Skeletal muscle tissue (tissue), 4 donors: Measurements from ENCODE around the gene NAXE. TPM values are rescaled to one million over a fixed set of nuclear protein-coding genes. Genes with fewer than 3 reads are reported as not detected.
"Not testable (repeated sequence)": the region's sequence is repeated elsewhere in the genome, so short reads cannot be mapped to it uniquely, and the experiment has no call there.

ENCODE experiments used
- H3K27ac ChIP-seq: one replicate; pipeline ENCODE4 v1.7.0; 2013; ENCODE audit warnings: mild to moderate bottlenecking, low read depth, low read length, inconsistent platforms
- H3K27me3 ChIP-seq, 3 donors: one replicate each; pipeline ENCODE4 v1.7.0; 2013; ENCODE audit warnings: low read length in 3 of 3; ENCODE audit not compliant: control insufficient read depth in 3 of 3, insufficient read depth in 3 of 3
- H3K36me3 ChIP-seq, 3 donors: one replicate each; pipeline ENCODE4 v1.7.0; 2013; ENCODE audit warnings: low read length in 3 of 3; ENCODE audit not compliant: control insufficient read depth in 3 of 3, insufficient read depth in 3 of 3
- H3K4me1 ChIP-seq, 3 donors: one replicate each; pipeline ENCODE4 v1.7.0; 2013; ENCODE audit warnings: low read length in 3 of 3, mild to moderate bottlenecking in 3 of 3; ENCODE audit not compliant: control insufficient read depth in 3 of 3, insufficient read depth in 3 of 3
- H3K4me3 ChIP-seq, 3 donors: one replicate each; pipeline ENCODE4 v1.7.0; 2013; ENCODE audit warnings: low read length in 3 of 3
- H3K9ac ChIP-seq, 3 donors: one replicate each; pipeline ENCODE4 v1.7.0; 2013; ENCODE audit warnings: low read length in 3 of 3, mild to moderate bottlenecking in 3 of 3, moderate library complexity in 2 of 3, low read depth in 1 of 3
- H3K9me3 ChIP-seq, 3 donors: one replicate each; pipeline ENCODE4 v1.7.0; 2013; ENCODE audit warnings: low read length in 3 of 3; ENCODE audit not compliant: control insufficient read depth in 3 of 3
- total RNA-seq: library from RNA; depleted of rRNA; stranded (reverse); fragments of >200 nt; gene quantifications from one replicate; pipeline ENCODE4 v1.2.3, GENCODE V29; 2014
- donor health status: Osteomylitis.

Gene NAXE
- total RNA-seq, 1 donor from 2014 or later: 27.1 TPM

- H3K4me1 ChIP-seq: peaks cover 9 to 21% (median 18%) of the 10 kb centered on the region in 3 donors
- no peak overlapping the region for H3K9ac ChIP-seq
- H3K36me3 ChIP-seq: peaks cover 31 to 38% (median 33%) of the 10 kb centered on the region in 3 donors
- H3K4me3 ChIP-seq: no peak overlapping the region
- H3K27ac ChIP-seq: no peak overlapping the region
- no peaks in the 10 kb centered on the region for H3K9me3 ChIP-seq
- H3K27me3 ChIP-seq: no peaks in the 10 kb centered on the region
Measured at GRCh38 chr1:156599811-156600210, 8.2 kb downstream of the NAXE start.

GRCh38 chr1:156600733-156601121, 9.2 kb downstream of the NAXE start:
- peak overlapping the region; percentile 82 to 99 (median 98) for H3K4me3 ChIP-seq
- peak overlapping the region; percentile 62 for H3K27ac ChIP-seq
- peaks cover 23 to 29% (median 26%) of the 10 kb centered on the region in 3 donors for H3K36me3 ChIP-seq
- peak overlapping the region; percentile 76 to 92 (median 85) for H3K9ac ChIP-seq
- H3K27me3 ChIP-seq: no peaks in the 10 kb centered on the region
- H3K4me1 ChIP-seq: peaks cover 9 to 21% (median 18%) of the 10 kb centered on the region in 3 donors
- H3K9me3 ChIP-seq: no peaks in the 10 kb centered on the region

GRCh38 chr1:156601122-156601830, 9.7 kb downstream of the NAXE start, which contains the start of gene GPATCH4:
Gene GPATCH4 (minus strand): TSS chr1:156601479.
- H3K4me1 ChIP-seq: peaks cover 9 to 21% (median 18%) of the 10 kb centered on the region in 3 donors
- peak within 1 kb of the TSS; percentile 82 to 99 (median 98) for H3K4me3 ChIP-seq

GRCh38 chr1:156601892-156602291, 10.3 kb downstream of the NAXE start:
- H3K9ac ChIP-seq: peak overlapping the region; percentile 76 to 92 (median 85)
- H3K27me3 ChIP-seq: no peaks in the 10 kb centered on the region
- peak overlapping the region; percentile 82 to 99 (median 98) for H3K4me3 ChIP-seq
- H3K4me1 ChIP-seq: peaks cover 9 to 21% (median 18%) of the 10 kb centered on the region in 3 donors
- no peaks in the 10 kb centered on the region for H3K9me3 ChIP-seq
- H3K36me3 ChIP-seq: peaks cover 14 to 17% (median 14%) of the 10 kb centered on the region in 3 donors
- H3K27ac ChIP-seq: peak overlapping the region; percentile 62

More at GRCh38 chr1:156601122-156601830, 9.7 kb downstream of the NAXE start, which contains the start of gene GPATCH4:
- Histone ChIP-seq H3K36me3 (peaks cover 18 to 23% (median 20%) of the 10 kb centered on the region in 3 donors), H3K9me3 (no peaks in the 10 kb centered on the region), H3K9ac (peak within 1 kb of the TSS; percentile 76 to 92 (median 85)), H3K27me3 (no peaks in the 10 kb centered on the region), H3K27ac (peak within 1 kb of the TSS; percentile 62)

GRCh38 chr1:156602557-156602993, 11.0 kb downstream of the NAXE start:
- peaks cover 9 to 21% (median 18%) of the 10 kb centered on the region in 3 donors for H3K4me1 ChIP-seq
- H3K4me3 ChIP-seq: no peak overlapping the region
- no peaks in the 10 kb centered on the region for H3K9me3 ChIP-seq
- H3K27me3 ChIP-seq: no peaks in the 10 kb centered on the region
- H3K36me3 ChIP-seq: peaks cover 7 to 10% (median 8%) of the 10 kb centered on the region in 3 donors
- no peak overlapping the region for H3K9ac ChIP-seq
- no peak overlapping the region for H3K27ac ChIP-seq

- H3K27ac ChIP-seq, H3K9ac ChIP-seq, H3K4me1 ChIP-seq, H3K4me3 ChIP-seq, H3K36me3 ChIP-seq, H3K27me3 ChIP-seq, H3K9me3 ChIP-seq: not testable (repeated sequence)
Measured at GRCh38 chr1:156607344-156607743, 15.8 kb downstream of the NAXE start.

GRCh38 chr1:156608036-156608674, 16.6 kb downstream of the NAXE start:
- Histone ChIP-seq H3K9ac (no peak overlapping the region), H3K4me1 (peaks cover 0 to 5% (median 0%) of the 10 kb centered on the region in 3 donors), H3K4me3 (no peak overlapping the region), H3K9me3 (no peaks in the 10 kb centered on the region), H3K36me3 (no peaks in the 10 kb centered on the region), H3K27ac (no peak overlapping the region), H3K27me3 (peaks cover 0 to 7% (median 3%) of the 10 kb centered on the region in 3 donors)

- Histone ChIP-seq H3K4me3 (no peak overlapping the region), H3K27ac (no peak overlapping the region)
Measured at GRCh38 chr1:156608981-156609380, 17.4 kb downstream of the NAXE start.

GRCh38 chr1:156610072-156610471, 18.5 kb downstream of the NAXE start:
- H3K4me3 ChIP-seq, H3K9ac ChIP-seq, H3K9me3 ChIP-seq, H3K4me1 ChIP-seq, H3K27ac ChIP-seq, H3K27me3 ChIP-seq, H3K36me3 ChIP-seq: not testable (repeated sequence)

More at GRCh38 chr1:156608981-156609380, 17.4 kb downstream of the NAXE start:
- Histone ChIP-seq H3K27me3 (peaks cover 0 to 7% (median 3%) of the 10 kb centered on the region in 3 donors), H3K36me3 (no peaks in the 10 kb centered on the region), H3K4me1 (peaks cover 0 to 5% (median 0%) of the 10 kb centered on the region in 3 donors), H3K9ac (no peak overlapping the region), H3K9me3 (no peaks in the 10 kb centered on the region)

- Histone ChIP-seq H3K4me1 (peaks cover 0 to 9% (median 6%) of the 10 kb centered on the region in 3 donors), H3K27me3 (peaks cover 0 to 13% (median 7%) of the 10 kb centered on the region in 3 donors), H3K4me3 (no peak overlapping the region), H3K9ac (no peak overlapping the region), H3K27ac (no peak overlapping the region), H3K9me3 (no peaks in the 10 kb centered on the region), H3K36me3 (no peaks in the 10 kb centered on the region)
Measured at GRCh38 chr1:156612666-156613065, 21.1 kb downstream of the NAXE start.
